NCI-H2029 treated with DMSO at 0.1 percent for 48 hours (cell line): Measurements from ENCODE around the gene CX3CR1.
"Not testable (repeated sequence)": the region's sequence is repeated elsewhere in the genome, so short reads cannot be mapped to it uniquely, and the experiment has no call there.

ENCODE experiments used
- DNase-seq: peaks from one replicate; lab custom pipeline; 2025; lab: John Stamatoyannopoulos, UW

The CX3CR1 gene

DNA sequence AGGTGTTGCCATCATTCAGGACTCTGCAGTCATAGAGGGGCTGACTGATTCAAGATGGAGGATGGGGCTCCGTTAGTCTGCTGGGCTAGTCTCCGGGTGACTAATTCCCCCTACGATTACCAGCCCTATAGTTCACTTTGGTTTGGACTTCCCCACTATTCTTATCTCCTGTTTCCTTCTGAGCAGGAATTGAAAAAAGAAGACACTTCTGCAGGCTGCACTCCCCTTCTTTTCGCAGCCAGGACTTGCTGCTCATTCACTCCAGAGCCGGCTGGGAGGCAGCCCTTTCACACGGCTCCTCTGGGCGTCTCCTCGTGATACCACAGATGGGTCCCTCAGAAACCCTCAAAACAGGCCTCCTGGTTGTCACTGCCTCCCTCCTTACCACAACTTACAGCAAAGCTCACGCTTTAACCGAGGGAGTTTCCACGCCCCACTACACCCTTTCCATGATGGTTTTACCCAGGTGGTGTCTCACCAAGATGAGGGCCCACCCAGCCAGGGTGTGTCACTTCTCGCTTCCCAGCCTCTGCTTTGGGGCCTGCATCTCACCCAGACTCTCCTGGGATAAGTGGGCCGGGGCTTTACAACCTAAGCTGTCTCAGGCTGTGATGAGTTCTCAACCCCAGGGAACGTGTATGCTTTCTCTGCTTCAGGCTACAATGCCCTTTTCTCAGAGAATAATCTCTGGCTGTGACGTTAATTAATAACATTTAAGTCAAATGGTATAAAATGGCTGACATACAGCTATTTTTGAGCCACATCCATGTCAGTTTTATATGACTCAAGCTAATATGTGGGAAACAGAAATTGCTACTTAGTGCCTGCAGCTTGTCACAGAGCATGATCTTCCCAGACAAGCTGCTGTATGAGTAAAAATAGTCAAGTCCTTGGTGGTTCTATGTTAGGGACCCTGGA lies 11.9 kb downstream of the CX3CR1 start:
- no peak for DNase-seq

- DNase-seq, result no peak
Observed at GRCh38 chr3:39264053-39264452, 15.8 kb downstream of the CX3CR1 start.

DNA sequence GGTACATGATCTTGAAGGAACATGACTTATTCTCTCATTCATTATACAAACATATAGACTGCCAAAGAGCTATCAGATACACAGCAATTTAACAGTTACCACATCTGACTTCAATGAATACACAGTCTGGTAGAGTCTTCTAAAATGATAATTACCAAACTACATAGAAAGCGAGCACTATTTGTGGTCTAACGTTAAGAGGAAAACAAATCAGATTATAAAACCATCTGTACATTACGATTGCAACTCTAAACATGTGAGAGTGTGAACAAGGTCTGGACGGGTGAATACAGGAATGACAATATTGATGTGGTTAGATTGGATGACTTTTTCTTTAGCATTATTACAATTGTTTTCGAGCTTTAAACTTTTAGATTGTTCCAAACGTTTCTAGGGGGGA lies 16.3 kb downstream of the CX3CR1 start:
- no peak for DNase-seq

DNA sequence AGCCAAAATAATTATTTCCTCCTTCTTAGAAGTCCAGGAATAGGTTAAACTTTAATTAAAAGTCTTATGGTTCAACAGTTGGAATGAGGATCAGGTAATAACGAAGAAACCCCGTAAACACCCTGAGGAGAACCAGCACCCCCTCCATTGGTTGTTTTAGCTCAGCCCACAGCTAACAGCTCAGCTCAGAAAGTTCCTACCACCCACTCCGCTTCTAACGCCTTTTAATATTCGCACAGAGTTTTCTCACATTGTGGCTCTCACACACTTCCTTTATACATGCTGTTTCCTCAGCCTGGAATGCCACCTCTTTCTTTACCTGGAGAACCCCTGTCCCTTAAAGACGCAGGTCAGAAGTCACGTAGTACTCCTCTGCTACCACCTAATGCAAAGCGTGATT lies 17.0 kb downstream of the CX3CR1 start:
- no peak for DNase-seq

- no peak for DNase-seq
Observed at GRCh38 chr3:39261726-39262125, 18.1 kb downstream of the CX3CR1 start.

DNA sequence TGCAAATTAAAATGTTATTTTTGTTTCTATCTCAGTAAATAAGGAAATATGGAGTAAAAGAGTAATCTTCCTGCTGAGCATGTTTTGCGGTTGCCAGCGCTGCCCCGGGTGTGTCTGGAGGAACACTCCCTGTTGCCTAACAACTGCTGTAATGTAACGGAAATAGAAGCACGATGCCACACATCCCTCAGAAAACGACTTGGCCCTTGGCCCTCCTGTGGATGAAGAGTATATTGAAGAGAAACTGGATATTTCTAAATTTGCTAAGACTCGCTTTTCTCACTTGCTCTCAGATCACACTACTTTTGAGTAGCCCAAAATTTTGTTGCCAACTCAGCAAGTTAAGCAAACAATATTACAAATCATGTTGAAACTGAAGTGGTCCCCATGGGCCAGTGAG lies 18.9 kb downstream of the CX3CR1 start:
- DNase-seq, result no peak

DNA sequence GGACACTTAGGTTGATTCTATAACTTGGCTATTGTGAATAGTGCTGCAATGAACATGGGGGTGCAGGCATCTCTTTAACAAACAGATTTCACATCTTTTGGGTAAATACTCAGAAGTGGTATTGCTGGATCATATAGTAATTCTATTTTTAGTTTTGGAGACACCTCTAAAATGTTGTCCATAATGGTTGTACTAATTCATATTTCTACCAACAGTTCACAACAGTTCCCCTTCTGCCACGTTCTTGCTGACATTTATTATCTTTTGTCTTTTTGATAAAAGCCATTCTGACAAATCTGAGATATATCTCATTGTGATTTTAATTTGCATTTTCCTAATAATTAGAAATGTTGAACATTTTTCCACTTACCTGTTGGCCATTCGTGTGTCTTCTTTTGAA lies 19.5 kb downstream of the CX3CR1 start:
- no peak for DNase-seq

DNA sequence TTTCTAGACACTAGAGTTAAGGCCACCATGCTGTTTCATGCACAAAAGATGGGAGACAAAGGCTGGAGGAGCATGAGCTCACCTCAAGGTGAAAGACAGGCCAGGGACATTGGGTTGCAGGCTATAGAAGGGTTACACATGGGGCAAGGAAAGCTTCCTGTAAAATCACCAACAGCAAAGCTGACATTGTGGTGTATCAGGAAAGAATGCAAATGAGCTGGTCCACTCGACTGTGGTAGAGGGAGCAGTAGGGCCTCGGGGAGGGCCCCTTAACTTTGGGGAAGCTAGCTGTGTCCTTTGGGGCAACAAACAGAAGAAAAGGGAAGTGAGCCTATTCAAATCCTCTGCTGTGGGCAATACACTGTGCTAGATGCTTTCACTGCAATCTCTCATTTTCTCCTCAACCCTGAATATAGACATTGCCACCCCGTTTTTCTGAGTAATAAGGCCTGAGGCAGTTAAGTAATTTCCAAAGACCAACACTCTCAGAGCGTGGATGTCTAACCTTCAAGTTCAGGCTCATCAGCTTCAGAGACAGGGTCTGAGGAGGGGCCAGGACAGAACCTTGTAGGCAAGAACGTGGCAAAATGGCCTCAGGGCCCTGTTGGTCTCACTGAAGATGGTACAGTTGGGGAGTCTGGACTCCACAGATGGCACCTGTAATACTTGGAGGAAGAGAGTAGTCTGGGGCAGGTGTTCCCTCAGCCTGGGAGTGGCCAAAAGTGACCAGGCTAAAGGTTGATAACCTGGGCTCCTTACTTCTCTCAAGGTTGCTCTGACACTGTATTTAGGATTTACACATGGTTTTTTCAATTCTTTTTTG lies 24.1 kb downstream of the CX3CR1 start:
- DNase-seq, result no peak

DNA sequence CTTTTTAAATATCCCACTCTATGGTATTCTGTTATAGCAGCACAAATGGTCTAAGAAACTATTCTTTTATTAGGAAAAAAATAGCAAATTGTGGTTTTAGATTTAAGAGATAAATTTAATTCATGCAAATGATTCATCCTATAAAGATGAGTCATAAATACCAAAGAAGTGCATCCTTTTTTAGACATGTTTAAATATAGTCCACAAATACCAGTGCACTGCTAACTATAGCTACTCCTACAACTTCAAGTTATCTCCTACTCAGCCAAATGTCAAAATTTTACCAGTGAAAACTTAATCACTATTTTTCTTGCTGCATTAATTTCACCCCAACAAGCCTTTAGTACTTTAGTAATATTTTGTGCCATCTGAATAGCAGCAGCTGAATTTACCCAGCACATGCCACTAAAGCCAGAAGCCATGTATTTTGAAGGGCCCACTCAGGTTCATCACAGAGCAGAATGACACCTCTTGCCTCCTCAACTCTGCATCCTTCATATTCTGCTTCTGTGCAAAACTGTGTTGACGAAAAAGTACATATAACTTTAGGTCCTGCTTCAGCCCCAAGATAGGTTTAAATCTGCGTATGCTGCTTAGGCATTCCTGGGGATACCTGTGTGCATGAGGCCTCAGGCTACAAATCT lies 24.9 kb downstream of the CX3CR1 start:
- no peak for DNase-seq

GRCh38 chr3:39251576-39251975 lies 28.3 kb downstream of the CX3CR1 start:
- DNase-seq, result no peak

- DNase-seq, result no peak
Observed at GRCh38 chr3:39250116-39250747, 29.6 kb downstream of the CX3CR1 start.

GRCh38 chr3:39249453-39250115 lies 30.3 kb downstream of the CX3CR1 start:
- DNase-seq, result no peak

DNA sequence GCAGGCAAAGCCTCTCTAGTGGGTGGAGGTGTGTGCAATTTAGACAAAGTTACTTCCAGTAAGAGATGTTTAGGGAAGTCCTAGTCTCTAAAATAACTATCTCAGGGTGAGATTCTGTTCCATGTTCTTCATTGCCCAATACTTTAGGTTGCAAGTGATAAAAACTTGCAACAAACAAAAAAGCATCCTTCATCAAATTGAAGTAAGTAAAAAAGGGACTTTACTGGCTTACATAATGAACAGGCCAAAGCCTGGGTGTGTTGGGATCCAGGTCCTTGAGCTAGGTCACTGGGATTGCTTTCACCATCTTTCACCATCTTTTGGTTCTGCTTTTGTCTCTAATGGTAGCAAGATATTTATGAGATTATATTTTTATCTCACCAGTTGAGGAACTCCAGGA lies 38.3 kb downstream of the CX3CR1 start:
- DNase-seq, result no peak

DNA sequence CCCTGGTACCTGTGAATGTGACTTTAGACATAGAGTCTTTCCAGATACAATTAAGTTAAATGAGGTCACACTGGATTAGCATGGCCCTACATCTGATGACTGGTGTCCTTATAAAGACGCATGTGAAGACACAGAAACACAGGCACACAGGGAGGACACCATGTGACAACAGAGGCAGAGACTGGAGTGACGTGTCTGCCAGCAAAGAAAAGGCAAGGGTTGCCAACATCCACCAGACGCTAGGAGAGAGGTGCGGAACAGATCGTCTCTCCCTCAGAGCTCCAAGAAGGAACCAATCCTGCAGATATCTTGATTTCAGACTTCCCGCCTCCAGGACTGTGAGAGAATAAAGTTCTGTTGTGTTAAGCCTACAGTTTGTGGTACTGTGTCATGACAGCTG lies 42.8 kb downstream of the CX3CR1 start:
- DNase-seq, result no peak

- DNase-seq, result no peak
Observed at GRCh38 chr3:39234651-39235050, 45.2 kb downstream of the CX3CR1 start.

GRCh38 chr3:39232859-39233258 lies 47.0 kb downstream of the CX3CR1 start:
- DNase-seq, result no peak

- no peak for DNase-seq
Observed at GRCh38 chr3:39230453-39230852, 49.4 kb downstream of the CX3CR1 start.

DNA sequence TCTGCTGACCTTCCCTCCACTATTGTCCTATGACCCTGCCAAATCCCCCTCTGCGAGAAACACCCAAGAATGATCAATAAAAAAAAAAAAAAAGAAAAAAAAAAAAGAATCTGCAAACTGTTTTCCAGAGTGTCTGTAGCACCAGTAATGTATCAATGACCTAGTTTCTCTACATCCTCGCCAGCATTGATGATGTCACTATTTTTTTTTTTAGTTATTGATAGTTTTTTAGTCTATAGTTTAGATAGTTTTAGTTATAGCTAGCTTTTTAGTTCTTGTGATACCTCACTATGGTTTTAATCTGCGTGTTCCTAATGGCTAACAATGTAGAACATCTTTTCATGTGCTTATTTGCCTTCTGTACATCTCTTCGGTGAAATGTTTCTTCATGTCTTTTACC lies 51.3 kb downstream of the CX3CR1 start:
- DNase-seq, result no peak

- not testable (repeated sequence) for DNase-seq
Observed at GRCh38 chr3:39227596-39227995, 52.2 kb downstream of the CX3CR1 start.

DNA sequence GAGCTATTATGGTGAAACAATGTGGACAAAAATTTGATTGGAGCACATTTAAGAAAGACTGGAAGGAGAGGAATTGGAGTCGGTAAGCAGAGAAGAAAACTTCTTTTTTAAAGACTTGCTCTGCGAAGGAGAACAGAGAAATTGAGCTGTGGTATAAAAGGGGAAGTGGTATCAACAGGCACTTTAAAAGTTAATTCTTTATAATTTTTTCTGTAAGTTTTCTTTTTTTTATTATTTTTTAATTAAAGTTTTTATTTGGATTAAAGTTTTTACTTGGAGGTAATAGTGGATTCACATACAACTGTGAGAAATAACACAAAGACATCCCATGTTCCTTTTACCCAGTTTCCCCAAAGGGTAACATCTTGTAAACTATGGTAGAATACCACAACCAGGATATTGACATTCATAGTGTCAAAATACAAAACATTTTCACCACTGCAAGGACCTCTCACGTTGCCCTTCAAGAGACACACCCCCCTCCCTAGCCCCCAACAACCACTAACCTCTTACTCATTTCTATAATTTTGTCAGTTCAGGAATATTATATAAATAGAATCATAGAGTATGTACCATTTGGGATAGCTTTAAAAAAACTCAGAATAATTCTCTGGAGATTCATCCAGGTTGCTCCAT lies 53.6 kb downstream of the CX3CR1 start:
- no peak for DNase-seq

GRCh38 chr3:39224288-39224687 lies 55.5 kb downstream of the CX3CR1 start:
- no peak for DNase-seq
